GM12891 (cell line): ENCODE measurements around the gene ADPRS.
A peak's percentile ranks its signal among the peaks of the same experiment; 100 is the strongest.

ENCODE experiments used
- POLR2A ChIP-seq: IDR thresholded peaks from 2 replicates; pipeline ENCODE4 v1.6.1; 2011; ENCODE audit warnings: low read depth, low read length, control low read depth
- POLR2AphosphoS5 ChIP-seq: IDR thresholded peaks from 2 replicates; pipeline ENCODE4 v1.6.1; 2011; ENCODE audit warnings: low read depth, low read length, control low read depth
- POU2F2 ChIP-seq: IDR thresholded peaks from 2 replicates; pipeline ENCODE4 v1.6.1; 2011; ENCODE audit warnings: low read depth, mild to moderate bottlenecking, control low read depth, low read length, moderate library complexity
- SPI1 ChIP-seq: IDR thresholded peaks from 2 replicates; pipeline ENCODE4 v1.6.1; 2011; ENCODE audit warnings: low read depth, low read length, control low read depth
- TAF1 ChIP-seq: IDR thresholded peaks from 2 replicates; pipeline ENCODE4 v1.6.1; 2011; ENCODE audit warnings: low read depth, low read length, control low read depth

GRCh38 chr1:36093929-36094328 is 5.2 kb downstream of the ADPRS start:
- no peak for TF ChIP-seq SPI1
- TF ChIP-seq POLR2A = no peak
- TF ChIP-seq TAF1 = no peak
- 0 out of 2 replicates have a peak, but pooled peaks have one; percentile 20 for TF ChIP-seq POLR2AphosphoS5
- TF ChIP-seq POU2F2 = no peak
